OCI-M2 (cell line): ENCODE results near the gene FGGY.
"Not testable (repeated sequence)": the region's sequence is repeated elsewhere in the genome, so short reads cannot be mapped to it uniquely, and the experiment has no call there.

ENCODE experiments used
- DNase-seq: peaks from one replicate; lab custom pipeline; 2025; ENCODE audit not compliant: unreplicated experiment; lab: John Stamatoyannopoulos, UW

The FGGY gene

GRCh38 chr1:59565611-59566410, 268.9 kb downstream of the FGGY start:
- no peak for DNase-seq

GRCh38 chr1:59568158-59568935, 271.5 kb downstream of the FGGY start:
- no peak for DNase-seq

- no peak for DNase-seq
These were observed 272.3 kb downstream of the FGGY start for GRCh38 chr1:59569198-59569597.

- DNase-seq = no peak
These were observed 273.6 kb downstream of the FGGY start for GRCh38 chr1:59570524-59570923.

- no peak for DNase-seq
These were observed 277.2 kb downstream of the FGGY start for GRCh38 chr1:59574085-59574484.

GRCh38 chr1:59577774-59578173, 280.9 kb downstream of the FGGY start:
- no peak for DNase-seq

GRCh38 chr1:59579222-59579621, 282.3 kb downstream of the FGGY start:
- DNase-seq = no peak

GRCh38 chr1:59580257-59580656, 283.4 kb downstream of the FGGY start:
- no peak for DNase-seq

GRCh38 chr1:59592410-59592809, 295.5 kb downstream of the FGGY start:
- not testable (repeated sequence) for DNase-seq

- DNase-seq = no peak
These were observed 296.0 kb downstream of the FGGY start for GRCh38 chr1:59592924-59593323.

GRCh38 chr1:59593798-59594790, 297.2 kb downstream of the FGGY start:
- no peak for DNase-seq

GRCh38 chr1:59595774-59596173, 298.9 kb downstream of the FGGY start:
- no peak for DNase-seq

- DNase-seq = no peak
These were observed 299.5 kb downstream of the FGGY start for GRCh38 chr1:59596432-59596831.

GRCh38 chr1:59596956-59597355, 300.1 kb downstream of the FGGY start:
- no peak for DNase-seq

- DNase-seq = no peak
These were observed 300.7 kb downstream of the FGGY start for GRCh38 chr1:59597420-59598119.

- DNase-seq = no peak
These were observed 301.2 kb downstream of the FGGY start for GRCh38 chr1:59598120-59598440.

- no peak for DNase-seq
These were observed 304.1 kb downstream of the FGGY start for GRCh38 chr1:59601041-59601441.

GRCh38 chr1:59601811-59602210, 304.9 kb downstream of the FGGY start:
- DNase-seq = no peak

- DNase-seq = no peak
These were observed 307.3 kb downstream of the FGGY start for GRCh38 chr1:59604191-59604590.

GRCh38 chr1:59605184-59605583, 308.3 kb downstream of the FGGY start:
- DNase-seq = no peak

- no peak for DNase-seq
These were observed 308.9 kb downstream of the FGGY start for GRCh38 chr1:59605761-59606160.
